Measurements from ENCODE around the gene MAML3.

GRCh38 chr4:140174543-140174942, 20.6 kb upstream of the MAML3 start:
- TF ChIP-seq GATA1 (IDR thresholded peaks at IDR 0.05; ENCODE audit: low read depth, low read length) (no peak), POLR2A (IDR thresholded peaks at IDR 0.05; ENCODE audit: low read length) (no peak)
